ENCODE measurements around the gene VPS26B.
"Not testable (repeated sequence)": the region's sequence is repeated elsewhere in the genome, so short reads cannot be mapped to it uniquely, and the experiment has no call there.

The VPS26B gene

GRCh38 chr11:134260983-134261382, 36.5 kb downstream of the VPS26B start:
- no peak for FAIRE-seq

GRCh38 chr11:134261626-134262488, 37.4 kb downstream of the VPS26B start:
- no peak for FAIRE-seq

- FAIRE-seq: no peak
Observed at GRCh38 chr11:134264966-134265764, 40.7 kb downstream of the VPS26B start.

- FAIRE-seq: no peak
Observed at GRCh38 chr11:134266440-134266839, 42.0 kb downstream of the VPS26B start.

- FAIRE-seq: no peak
Observed at GRCh38 chr11:134266841-134267251, 42.4 kb downstream of the VPS26B start.

- FAIRE-seq: no peak
Observed at GRCh38 chr11:134267461-134267860, 43.0 kb downstream of the VPS26B start.

GRCh38 chr11:134267966-134268365, 43.5 kb downstream of the VPS26B start:
- FAIRE-seq: no peak

- no peak for FAIRE-seq
Observed at GRCh38 chr11:134270250-134270714, 45.8 kb downstream of the VPS26B start.

- no peak for FAIRE-seq
Observed at GRCh38 chr11:134271978-134272377, 47.5 kb downstream of the VPS26B start.

GRCh38 chr11:134272381-134273316, 48.2 kb downstream of the VPS26B start:
- FAIRE-seq: no peak

- no peak for FAIRE-seq
Observed at GRCh38 chr11:134273317-134273712, 48.8 kb downstream of the VPS26B start.

- no peak for FAIRE-seq
Observed at GRCh38 chr11:134275188-134275533, 50.7 kb downstream of the VPS26B start.

GRCh38 chr11:134275534-134276395, 51.3 kb downstream of the VPS26B start, which contains the start of gene GLB1L3:
Gene GLB1L3 (plus strand): TSS chr11:134276379. CDS start chr11:134276741, 362 bp downstream.
- FAIRE-seq: no peak

GRCh38 chr11:134276396-134277182, 52.1 kb downstream of the VPS26B start:
- FAIRE-seq: no peak

- FAIRE-seq: no peak
Observed at GRCh38 chr11:134277183-134278001, 52.9 kb downstream of the VPS26B start.

- no peak for FAIRE-seq
Observed at GRCh38 chr11:134278356-134278755, 53.9 kb downstream of the VPS26B start.

- FAIRE-seq: not testable (repeated sequence)
Observed at GRCh38 chr11:134281635-134282034, 57.2 kb downstream of the VPS26B start.

- no peak for FAIRE-seq
Observed at GRCh38 chr11:134282121-134283045, 57.9 kb downstream of the VPS26B start.
